Keratinocyte (primary cell): ENCODE results near the gene FBXL17. TPM values are rescaled to one million over a fixed set of nuclear protein-coding genes. Genes with fewer than 3 reads are reported as not detected.

Experiments used
- DNase-seq: peaks from one replicate; pipeline ENCODE4 v3.0.0-alpha.2; 2011; ENCODE audit warnings: low read depth, missing footprints, low spot score
- FAIRE-seq: peaks from 2 replicates; lab custom pipeline; 2011; peaks lifted over from hg19 to GRCh38; lab: Jason Lieb, UNC
- H2AFZ ChIP-seq: 2 replicates; pipeline ENCODE4 v1.6.0; 2012; ENCODE audit warnings: low read length, control low read depth, inconsistent platforms; ENCODE audit not compliant: control insufficient read depth
- H3K27ac ChIP-seq: 2 replicates; pipeline ENCODE4 v1.5.1; 2011; ENCODE audit warnings: low read length; ENCODE audit not compliant: control insufficient read depth, insufficient read depth
- H3K27me3 ChIP-seq: 3 replicates; pipeline ENCODE4 v1.6.0; 2011; ENCODE audit warnings: low read length; ENCODE audit not compliant: control insufficient read depth, insufficient read depth; ENCODE audit errors: extremely low read depth
- H3K36me3 ChIP-seq, 2 experiments: 2 replicates in 1 of 2; 3 replicates in 1 of 2; pipeline ENCODE4 v1.5.1; 2011; ENCODE audit warnings: low read length in 2 of 2, mild to moderate bottlenecking in 1 of 2; ENCODE audit not compliant: control insufficient read depth in 2 of 2, insufficient read depth in 2 of 2; ENCODE audit errors: extremely low read depth in 1 of 2
- H3K4me1 ChIP-seq: 3 replicates; pipeline ENCODE4 v1.5.1; 2011; ENCODE audit warnings: low read length; ENCODE audit not compliant: control insufficient read depth, insufficient read depth; ENCODE audit errors: extremely low read depth
- H3K4me2 ChIP-seq: 3 replicates; pipeline ENCODE4 v1.6.0; 2011; ENCODE audit warnings: low read depth, low read length; ENCODE audit not compliant: control insufficient read depth, insufficient read depth; ENCODE audit errors: extremely low read depth
- H3K4me3 ChIP-seq, 3 experiments: fragments of 200-600 bp in 1 of 3; sonication (generic) in 1 of 3; 2 replicates in 2 of 3; 3 replicates in 1 of 3; pipeline ENCODE4 v1.5.1; 2011 to 2016; ENCODE audit warnings: low read length in 3 of 3, mild to moderate bottlenecking in 3 of 3, control low read depth in 2 of 3, inconsistent platforms in 1 of 3, low read depth in 1 of 3, mixed read lengths in 1 of 3, mixed run types in 1 of 3, moderate library complexity in 1 of 3; ENCODE audit not compliant: control insufficient read depth in 2 of 3, insufficient read depth in 2 of 3; ENCODE audit errors: extremely low read depth in 1 of 3
- H3K79me2 ChIP-seq: 2 replicates; pipeline ENCODE4 v1.6.0; 2012; ENCODE audit warnings: low read length; ENCODE audit not compliant: control insufficient read depth, insufficient read depth
- H3K9ac ChIP-seq: 3 replicates; pipeline ENCODE4 v1.6.0; 2011; ENCODE audit warnings: low read length; ENCODE audit not compliant: control insufficient read depth, insufficient read depth; ENCODE audit errors: extremely low read depth
- H3K9me1 ChIP-seq: 3 replicates; pipeline ENCODE4 v1.6.0; 2011; ENCODE audit warnings: low read length; ENCODE audit not compliant: control insufficient read depth, insufficient read depth; ENCODE audit errors: extremely low read depth
- H3K9me3 ChIP-seq: 2 replicates; pipeline ENCODE4 v1.5.1; 2012; ENCODE audit warnings: low read depth, low read length; ENCODE audit not compliant: control insufficient read depth
- H4K20me1 ChIP-seq: 3 replicates; pipeline ENCODE4 v1.6.0; 2011; ENCODE audit warnings: low read length; ENCODE audit not compliant: control insufficient read depth, insufficient read depth; ENCODE audit errors: extremely low read depth
- CTCF ChIP-seq, 3 experiments: IDR thresholded peaks in 1 of 3; conservative IDR thresholded peaks in 1 of 3; optimal IDR thresholded peaks in 1 of 3; 2 replicates in 2 of 3; 3 replicates in 1 of 3; pipeline versions ENCODE3 to v1.5.1; 2011; ENCODE audit warnings: low read length in 3 of 3, mild to moderate bottlenecking in 3 of 3, moderate library complexity in 2 of 3, control low read depth in 1 of 3, inconsistent platforms in 1 of 3; ENCODE audit not compliant: insufficient read depth in 2 of 3; ENCODE audit errors: extremely low read depth in 1 of 3
- EZH2 ChIP-seq: IDR thresholded peaks from one replicate; pipeline ENCODE4 v1.6.1; 2012; ENCODE audit warnings: inconsistent platforms, mild to moderate bottlenecking, low read length, moderate library complexity
- dilution Hi-C: fragments of 300-500 bp; cut with MboI; formaldehyde crosslinking; loops from one replicate; pipeline ENCODE4 v1.7.0; 2020; ENCODE audit warnings: low sequenced_read_pairs; ENCODE audit not compliant: extremely low pct_ligation_motif_present
- polyA plus RNA-seq, 5 experiments: library from polyadenylated mRNA; depleted of rRNA in 3 of 5; stranded (reverse) in 3 of 5; stranded (forward) in 1 of 5; unstranded in 1 of 5; fragments of >200 nt; gene quantifications; 1 replicate in 1 of 5; 2 replicates in 3 of 5; 3 replicates in 1 of 5; pipeline versions ENCODE4 v1.2.1 to v1.2.3, GENCODE V29; 2011 to 2012; ENCODE audit warnings: missing spikeins in 2 of 5, low read depth in 1 of 5, low replicate concordance in 1 of 5

Gene FBXL17
- polyA plus RNA-seq, 1 donor (not counting 4 experiments of a cell fraction or from before 2014, with no cell fraction given) = 5.7 TPM

DNA sequence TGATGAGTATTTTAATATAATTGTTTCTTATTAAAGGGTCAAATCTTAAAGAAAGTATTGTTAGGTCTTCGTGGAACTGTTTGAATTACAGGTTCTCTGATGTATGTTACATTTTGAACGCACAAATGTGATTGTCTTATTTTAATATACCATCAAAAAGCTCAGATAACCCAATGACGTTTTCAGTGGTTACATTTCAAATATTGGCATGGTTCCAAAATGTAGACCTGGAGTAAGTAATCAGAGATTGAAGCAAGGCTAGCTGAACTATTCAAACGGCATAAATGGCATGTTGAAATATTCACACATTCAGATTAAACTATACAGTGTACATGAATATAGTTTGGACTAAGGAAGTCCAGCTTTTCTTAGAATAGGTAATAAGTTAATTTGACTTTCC, 429.4 kb downstream of the FBXL17 start:
- Histone ChIP-seq H3K27me3 (no peaks in the 10 kb centered on the region), H2AFZ (no peak overlapping the region), H3K4me2 (no peak overlapping the region), H3K4me1 (no peaks in the 10 kb centered on the region), H3K27ac (no peak overlapping the region), H4K20me1 (no peaks in the 10 kb centered on the region), H3K9me3 (no peaks in the 10 kb centered on the region), H3K9me1 (no peaks in the 10 kb centered on the region), H3K79me2 (no peaks in the 10 kb centered on the region), H3K4me3 (no peak overlapping the region), H3K36me3 (no peaks in the 10 kb centered on the region), H3K9ac (no peak overlapping the region)
- FAIRE-seq (no peak), DNase-seq (no peak)
- no peak for TF ChIP-seq CTCF (optimal IDR thresholded peaks at IDR 0.05 in 1 of 3, IDR thresholded peaks at IDR 0.05 in 1 of 3, conservative IDR thresholded peaks at IDR 0.05 in 1 of 3; ENCODE audit: extremely low read depth in 1 of 3, insufficient read depth in 2 of 3, low read length in 3 of 3)
- no peak for TF ChIP-seq EZH2
- dilution Hi-C loops = no loop called here

GRCh38 chr5:107951309-107951708, 430.6 kb downstream of the FBXL17 start:
- H3K4me2 ChIP-seq = no peak overlapping the region
- no peak overlapping the region for H3K9ac ChIP-seq
- H3K4me3 ChIP-seq = no peak overlapping the region
- H3K9me1 ChIP-seq = no peaks in the 10 kb centered on the region
- no peaks in the 10 kb centered on the region for H3K9me3 ChIP-seq
- no peaks in the 10 kb centered on the region for H3K36me3 ChIP-seq
- no peaks in the 10 kb centered on the region for H3K27me3 ChIP-seq
- FAIRE-seq (no peak), DNase-seq (no peak)
- no peak overlapping the region for H3K27ac ChIP-seq
- dilution Hi-C loops = no loop called here
- no peaks in the 10 kb centered on the region for H4K20me1 ChIP-seq
- TF ChIP-seq CTCF (optimal IDR thresholded peaks at IDR 0.05 in 1 of 3, IDR thresholded peaks at IDR 0.05 in 1 of 3, conservative IDR thresholded peaks at IDR 0.05 in 1 of 3; ENCODE audit: extremely low read depth in 1 of 3, insufficient read depth in 2 of 3, low read length in 3 of 3) = no peak
- no peak for TF ChIP-seq EZH2
- H2AFZ ChIP-seq = no peak overlapping the region
- no peaks in the 10 kb centered on the region for H3K4me1 ChIP-seq
- no peaks in the 10 kb centered on the region for H3K79me2 ChIP-seq
